ENCODE measurements around the gene THTPA. TPM values are rescaled to one million over a fixed set of nuclear protein-coding genes. Genes with fewer than 3 reads are reported as not detected.

THTPA gene
- total and polyA plus RNA-seq, 2 of the 13 experiments (the other 11 are each of a cell fraction or from before 2014, with no cell fraction given): 7.4 to 8.7 TPM

- no peak for FAIRE-seq
- no peak overlapping the region for H3K4me3 ChIP-seq (replicated peaks in 1 of 3; ENCODE audit: insufficient read depth in 1 of 3, low read depth in 2 of 3, low read length in 3 of 3)
- in situ Hi-C loops (cut with HindIII; ENCODE audit: extremely low pct_ligation_motif_present, low pct_unique_long_range_greater_than_20kb) (no loop called here), intact Hi-C loops (cut with micrococcal nuclease; ENCODE audit: unreplicated experiment) (no loop called here)
- no peak overlapping the region for H3K27ac ChIP-seq (ENCODE audit: extremely low read length, insufficient read depth, low read length)
- no peak overlapping the region for H3K4me2 ChIP-seq (ENCODE audit: low read depth, low read length)
- no peak for TF ChIP-seq ARID2 (CRISPR knock-in tag; IDR thresholded peaks at IDR 0.05; ENCODE audit: borderline replicate concordance)
- TF ChIP-seq ZNF468 (CRISPR knock-in tag; IDR thresholded peaks at IDR 0.05): no peak
- TF ChIP-seq CREBL2 (CRISPR knock-in tag; IDR thresholded peaks at IDR 0.05; ENCODE audit: borderline replicate concordance): no peak
- TF ChIP-seq, protein P1, sequence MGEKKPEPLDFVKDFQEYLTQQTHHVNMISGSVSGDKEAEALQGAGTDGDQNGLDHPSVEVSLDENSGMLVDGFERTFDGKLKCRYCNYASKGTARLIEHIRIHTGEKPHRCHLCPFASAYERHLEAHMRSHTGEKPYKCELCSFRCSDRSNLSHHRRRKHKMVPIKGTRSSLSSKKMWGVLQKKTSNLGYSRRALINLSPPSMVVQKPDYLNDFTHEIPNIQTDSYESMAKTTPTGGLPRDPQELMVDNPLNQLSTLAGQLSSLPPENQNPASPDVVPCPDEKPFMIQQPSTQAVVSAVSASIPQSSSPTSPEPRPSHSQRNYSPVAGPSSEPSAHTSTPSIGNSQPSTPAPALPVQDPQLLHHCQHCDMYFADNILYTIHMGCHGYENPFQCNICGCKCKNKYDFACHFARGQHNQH (CRISPR knock-in tag; IDR thresholded peaks at IDR 0.05): no peak
- TF ChIP-seq KLF13 (CRISPR knock-in tag; IDR thresholded peaks at IDR 0.05): 0 out of 2 replicates have a peak, but pooled peaks have one; percentile 39
- no peak for TF ChIP-seq ZC3H4 (CRISPR knock-in tag; IDR thresholded peaks at IDR 0.05; ENCODE audit: borderline replicate concordance)
- TF ChIP-seq JUNB (CRISPR knock-in tag; IDR thresholded peaks at IDR 0.05; ENCODE audit: borderline replicate concordance): no peak
- no peak for TF ChIP-seq MIER2 (CRISPR knock-in tag; IDR thresholded peaks at IDR 0.05)
- TF ChIP-seq ZKSCAN5 (CRISPR knock-in tag; IDR thresholded peaks at IDR 0.05): no peak
- TF ChIP-seq ZNF280B (CRISPR knock-in tag; IDR thresholded peaks at IDR 0.05; ENCODE audit: borderline replicate concordance): peak; percentile 6; the same call in 1 of the 2 replicates
- no peak for TF ChIP-seq ZNF512 (CRISPR knock-in tag; IDR thresholded peaks at IDR 0.05)
- TF ChIP-seq NFRKB (IDR thresholded peaks at IDR 0.05): 0 out of 2 replicates have a peak, but pooled peaks have one; percentile 0
- no peak for TF ChIP-seq NR3C1 (CRISPR knock-in tag; IDR thresholded peaks at IDR 0.05)
- WGBS (ENCODE audit: low lambda C conversion rate): 91% methylated on average over 16 of the region's 16 CpGs
- CTCF ChIA-PET (ENCODE audit: low intra/inter-chr PET ratio, low total read pairs): no interaction called here
- H3K9me3 ChIP-seq (ENCODE audit: low read length): no peaks in the 10 kb centered on the region
- no peaks in the 10 kb centered on the region for H4K20me1 ChIP-seq (ENCODE audit: insufficient read depth, low read length)
- peaks cover 2 to 6% of the 10 kb centered on the region in 2 experiments; a peak in 3 of 5 replicates for H3K36me3 ChIP-seq (replicated peaks in 1 of 2; ENCODE audit: control insufficient read depth in 1 of 2, insufficient read depth in 2 of 2, low read length in 2 of 2)
- no peak overlapping the region for H2AFZ ChIP-seq (ENCODE audit: low read length)
- POLR2A ChIA-PET: no interaction called here
- H3K4me1 ChIP-seq (ENCODE audit: insufficient read depth, low read length): no peaks in the 10 kb centered on the region
- H3K27me3 ChIP-seq (ENCODE audit: control insufficient read depth in 1 of 2, insufficient read depth in 2 of 2, low read length in 2 of 2): no peaks in the 10 kb centered on the region
- H3K79me2 ChIP-seq (ENCODE audit: insufficient read depth, low read length): no peaks in the 10 kb centered on the region
- no TSS peak for BruUV-seq (replicated peaks)
- no peak overlapping the region for H3K9ac ChIP-seq (ENCODE audit: insufficient read depth, low read depth, low read length)
- no peak for DNase-seq (ENCODE audit: low spot score)
- peak; percentile 7; the same call in 2 of the 3 replicates for ATAC-seq
Observed at GRCh38 chr14:23523229-23524016, 32.6 kb upstream of the THTPA start.

Measured in HepG2 (cell line).